Thoracic aorta (tissue), 2 donors: ENCODE measurements around the gene PRPSAP1. TPM values are rescaled to one million over a fixed set of nuclear protein-coding genes. Genes with fewer than 3 reads are reported as not detected.

Source experiments
- ATAC-seq: fragments of 150-250 bp; one replicate; pipeline ENCODE4 v1.8.0; 2017; ENCODE audit warnings: low read depth; ENCODE audit not compliant: insufficient number of reproducible peaks, low FRiP score
- DNase-seq: peaks from one replicate; pipeline ENCODE4 v3.0.0-alpha.2; 2020; ENCODE audit warnings: low spot score
- H3K27ac ChIP-seq, 2 donors: fragments of 200-600 bp; sonication (generic); 1 replicate in 1 of 2; 2 replicates in 1 of 2; pipeline ENCODE4 v1.5.1; 2016; ENCODE audit warnings: mild to moderate bottlenecking in 2 of 2, moderate library complexity in 2 of 2
- H3K27me3 ChIP-seq: fragments of 200-600 bp; sonication (generic); replicated peaks from 2 replicates; pipeline ENCODE4 v1.6.0; 2016; ENCODE audit warnings: mild to moderate bottlenecking; ENCODE audit not compliant: insufficient read depth
- H3K36me3 ChIP-seq: fragments of 200-600 bp; sonication (generic); one replicate; pipeline ENCODE4 v1.5.1; 2016
- H3K4me1 ChIP-seq, 2 donors: fragments of 200-600 bp; sonication (generic); 1 replicate in 1 of 2; 2 replicates in 1 of 2; pipeline versions ENCODE4 v1.5.1 to v1.6.0; 2016; ENCODE audit warnings: low read depth in 2 of 2, mild to moderate bottlenecking in 1 of 2; ENCODE audit not compliant: control insufficient read depth in 1 of 2
- H3K4me3 ChIP-seq: fragments of 200-600 bp; sonication (generic); 2 replicates; pipeline ENCODE4 v1.5.1; 2016; ENCODE audit warnings: mild to moderate bottlenecking
- H3K9me3 ChIP-seq: fragments of 200-600 bp; sonication (generic); 2 replicates; pipeline ENCODE4 v1.5.1; 2016
- CTCF ChIP-seq: fragments of 200-600 bp; sonication (generic); IDR thresholded peaks from one replicate; pipeline ENCODE4 v1.5.1; 2019; ENCODE audit warnings: antibody characterized with exemption
- total RNA-seq, 2 donors: library from RNA; depleted of rRNA; stranded (reverse); fragments of >200 nt; gene quantifications; one replicate each; pipeline versions ENCODE4 v1.1.0 to v1.2.3, GENCODE V29; 2016

Gene PRPSAP1
- total RNA-seq, 2 donors from 2014 or later, result 57.8 to 83.9 TPM

GRCh38 chr17:76264755-76265623 is 88.7 kb downstream of the PRPSAP1 start, which contains the start of gene UBALD2:
Gene UBALD2, plus strand, starts transcription at chr17:76265348. Its CDS starts 158 bp downstream, at chr17:76265506.
- H3K27ac ChIP-seq, result peak within 1 kb of the TSS; percentile 89 to 92
- H3K9me3 ChIP-seq, result no peaks in the 10 kb centered on the region
- peaks cover 30 to 49% of the 10 kb centered on the region in 2 donors for H3K4me1 ChIP-seq
- ATAC-seq (peak; percentile 85), DNase-seq (peak; percentile 99)
- peak within 1 kb of the TSS; percentile 97 for H3K4me3 ChIP-seq
- TF ChIP-seq CTCF, result no peak
- no peaks in the 10 kb centered on the region for H3K27me3 ChIP-seq
- H3K36me3 ChIP-seq, result peaks cover 3% of the 10 kb centered on the region

- ATAC-seq (no peak), DNase-seq (no peak)
- Histone ChIP-seq H3K27ac (peak overlapping the region; percentile 83 to 92), H3K36me3 (no peaks in the 10 kb centered on the region), H3K27me3 (no peaks in the 10 kb centered on the region), H3K4me3 (peak overlapping the region; percentile 66), H3K9me3 (no peaks in the 10 kb centered on the region), H3K4me1 (peaks cover 30 to 46% of the 10 kb centered on the region in 2 donors)
- TF ChIP-seq CTCF, result no peak
Measured at GRCh38 chr17:76264425-76264754, 89.3 kb downstream of the PRPSAP1 start.

- no peak for TF ChIP-seq CTCF
- ATAC-seq, result no peak
- Histone ChIP-seq H3K9me3 (no peaks in the 10 kb centered on the region), H3K36me3 (no peaks in the 10 kb centered on the region), H3K4me3 (peak overlapping the region; percentile 66), H3K27ac (peak overlapping the region; percentile 83 to 92), H3K4me1 (peaks cover 26 to 41% of the 10 kb centered on the region in 2 donors), H3K27me3 (no peaks in the 10 kb centered on the region)
- no peak for DNase-seq
Measured at GRCh38 chr17:76263896-76264295, 89.8 kb downstream of the PRPSAP1 start.

GRCh38 chr17:76262732-76263344 is 90.9 kb downstream of the PRPSAP1 start:
- Histone ChIP-seq H3K27ac (peak overlapping the region in 1 of 2 donors; percentile 24), H3K9me3 (no peaks in the 10 kb centered on the region), H3K4me1 (peaks cover 18 to 30% of the 10 kb centered on the region in 2 donors), H3K36me3 (no peaks in the 10 kb centered on the region), H3K4me3 (no peak overlapping the region), H3K27me3 (no peaks in the 10 kb centered on the region)
- no peak for ATAC-seq
- no peak for TF ChIP-seq CTCF
- DNase-seq, result no peak

- peaks cover 7 to 18% of the 10 kb centered on the region in 2 donors for H3K4me1 ChIP-seq
- no peak overlapping the region for H3K4me3 ChIP-seq
- no peaks in the 10 kb centered on the region for H3K27me3 ChIP-seq
- no peak for TF ChIP-seq CTCF
- H3K36me3 ChIP-seq, result no peaks in the 10 kb centered on the region
- DNase-seq, result no peak
- no peak for ATAC-seq
- no peak overlapping the region for H3K27ac ChIP-seq
- H3K9me3 ChIP-seq, result no peaks in the 10 kb centered on the region
Measured at GRCh38 chr17:76261421-76262215, 92.1 kb downstream of the PRPSAP1 start.
